Measurements from ENCODE around the gene CD79B. TPM values are rescaled to one million over a fixed set of nuclear protein-coding genes. Genes with fewer than 3 reads are reported as not detected.
"Not testable (repeated sequence)": the region's sequence is repeated elsewhere in the genome, so short reads cannot be mapped to it uniquely, and the experiment has no call there.

The CD79B gene
- polyA plus RNA-seq, 1 donor from 2014 or later = not detected

DNA sequence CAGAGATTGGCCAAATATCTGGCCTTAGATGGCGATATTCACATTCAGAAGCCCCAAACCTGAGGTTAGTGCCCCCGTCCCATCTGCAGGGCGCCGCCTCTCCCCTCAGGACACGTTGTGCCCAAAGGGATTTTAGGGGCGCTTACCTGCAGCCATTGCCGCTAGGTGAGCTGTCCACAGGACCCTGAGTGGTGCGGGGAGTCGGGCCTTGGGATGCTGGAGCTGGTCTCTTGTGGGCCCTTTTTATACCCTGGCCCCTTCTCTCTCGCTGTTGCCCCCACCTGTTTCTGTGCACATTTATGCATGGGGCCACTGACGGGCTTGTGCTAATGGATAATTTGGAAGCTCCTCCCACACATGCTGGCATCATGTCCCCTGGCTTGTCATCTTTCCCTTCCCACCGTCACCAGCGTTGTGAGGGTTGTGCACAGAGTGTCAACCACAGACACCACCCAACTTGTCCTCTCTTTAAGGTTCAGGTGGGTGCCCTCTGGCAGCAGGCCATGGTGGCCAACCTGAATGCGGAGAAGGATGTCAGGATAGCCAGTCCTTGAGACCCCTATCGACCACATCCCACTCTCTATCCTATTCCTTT, 21.0 kb downstream of the CD79B start, which contains the start of gene CSHL1:
TSS of gene CSHL1 (minus strand) at position 218 of the 595 bp plus-strand sequence. CDS start at position 156, 62 bp downstream.
- Histone ChIP-seq H3K4me3 (ENCODE audit: low read length) (no peak within 1 kb of the TSS), H4K20me1 (ENCODE audit: insufficient read depth) (no peaks in the 10 kb centered on the region), H3K27ac (ENCODE audit: low read length) (no peak within 1 kb of the TSS), H3F3A (ENCODE audit: insufficient read depth, low read length, poor library complexity, severe bottlenecking) (no peaks in the 10 kb centered on the region), H3K27me3 (ENCODE audit: insufficient read depth, low read depth, low read length) (no peaks in the 10 kb centered on the region), H3K9me3 (ENCODE audit: low read length) (no peaks in the 10 kb centered on the region), H3K9me2 (ENCODE audit: insufficient read depth, low read length) (no peaks in the 10 kb centered on the region), H2AFZ (ENCODE audit: low read depth, low read length) (no peak within 1 kb of the TSS), H3K4me2 (ENCODE audit: low read length) (no peak within 1 kb of the TSS), H3K36me3 (ENCODE audit: insufficient read depth, low read length) (no peaks in the 10 kb centered on the region), H3K9ac (ENCODE audit: low read length) (no peak within 1 kb of the TSS), H3K79me2 (replicated peaks; ENCODE audit: insufficient read depth, low read length) (no peaks in the 10 kb centered on the region)
- no peak for TF ChIP-seq TAF1 (IDR thresholded peaks at IDR 0.05; ENCODE audit: low read depth)
- TF ChIP-seq, protein P1, sequence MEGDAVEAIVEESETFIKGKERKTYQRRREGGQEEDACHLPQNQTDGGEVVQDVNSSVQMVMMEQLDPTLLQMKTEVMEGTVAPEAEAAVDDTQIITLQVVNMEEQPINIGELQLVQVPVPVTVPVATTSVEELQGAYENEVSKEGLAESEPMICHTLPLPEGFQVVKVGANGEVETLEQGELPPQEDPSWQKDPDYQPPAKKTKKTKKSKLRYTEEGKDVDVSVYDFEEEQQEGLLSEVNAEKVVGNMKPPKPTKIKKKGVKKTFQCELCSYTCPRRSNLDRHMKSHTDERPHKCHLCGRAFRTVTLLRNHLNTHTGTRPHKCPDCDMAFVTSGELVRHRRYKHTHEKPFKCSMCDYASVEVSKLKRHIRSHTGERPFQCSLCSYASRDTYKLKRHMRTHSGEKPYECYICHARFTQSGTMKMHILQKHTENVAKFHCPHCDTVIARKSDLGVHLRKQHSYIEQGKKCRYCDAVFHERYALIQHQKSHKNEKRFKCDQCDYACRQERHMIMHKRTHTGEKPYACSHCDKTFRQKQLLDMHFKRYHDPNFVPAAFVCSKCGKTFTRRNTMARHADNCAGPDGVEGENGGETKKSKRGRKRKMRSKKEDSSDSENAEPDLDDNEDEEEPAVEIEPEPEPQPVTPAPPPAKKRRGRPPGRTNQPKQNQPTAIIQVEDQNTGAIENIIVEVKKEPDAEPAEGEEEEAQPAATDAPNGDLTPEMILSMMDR (IDR thresholded peaks at IDR 0.05; ENCODE audit: poor library complexity, severe bottlenecking) = no peak
- no peak for TF ChIP-seq POLR2AphosphoS5 (IDR thresholded peaks at IDR 0.05)
- no peak for TF ChIP-seq MXI1 (conservative IDR thresholded peaks at IDR 0.05; ENCODE audit: poor library complexity, severe bottlenecking)
- no peak for TF ChIP-seq RAD21 (conservative IDR thresholded peaks at IDR 0.05)
- TF ChIP-seq REST (IDR thresholded peaks at IDR 0.05; ENCODE audit: borderline replicate concordance) = no peak
- no peak for TF ChIP-seq EZH2 (IDR thresholded peaks at IDR 0.05; ENCODE audit: borderline replicate concordance, insufficient read depth, low read length, poor library complexity, severe bottlenecking)
- TF ChIP-seq EP300 (conservative IDR thresholded peaks at IDR 0.05; ENCODE audit: poor library complexity, severe bottlenecking) = no peak
- TF ChIP-seq SMC3 (conservative IDR thresholded peaks at IDR 0.05; ENCODE audit: poor library complexity) = no peak

DNA sequence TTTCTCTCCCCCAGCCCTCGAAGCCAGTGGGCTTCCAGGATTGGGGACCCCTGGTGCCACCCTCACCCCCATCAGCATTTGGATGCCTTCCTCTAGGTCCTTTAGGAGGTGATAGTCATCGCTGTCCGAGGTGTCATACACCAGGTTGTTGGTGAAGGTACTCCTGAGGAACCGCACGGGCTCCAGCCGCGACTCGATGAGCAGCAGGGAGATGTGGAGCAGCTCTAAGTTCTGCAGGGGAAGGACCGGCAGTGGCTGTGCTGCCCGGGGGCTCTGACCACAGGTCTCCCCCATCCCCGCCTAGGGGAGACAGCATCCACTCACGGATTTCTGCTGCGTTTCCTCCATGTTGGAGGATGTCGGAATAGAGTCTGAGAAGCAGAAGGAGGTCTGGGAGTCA, 22.0 kb downstream of the CD79B start:
- Histone ChIP-seq H3K36me3 (ENCODE audit: insufficient read depth, low read length) (no peaks in the 10 kb centered on the region), H3K9ac (ENCODE audit: low read length) (no peak overlapping the region), H3K4me2 (ENCODE audit: low read length) (no peak overlapping the region), H4K20me1 (ENCODE audit: insufficient read depth) (no peaks in the 10 kb centered on the region), H3K9me3 (ENCODE audit: low read length) (no peaks in the 10 kb centered on the region), H3K4me3 (ENCODE audit: low read length) (no peak overlapping the region), H2AFZ (ENCODE audit: low read depth, low read length) (no peak overlapping the region), H3K27ac (ENCODE audit: low read length) (no peak overlapping the region), H3F3A (ENCODE audit: insufficient read depth, low read length, poor library complexity, severe bottlenecking) (no peaks in the 10 kb centered on the region), H3K27me3 (ENCODE audit: insufficient read depth, low read depth, low read length) (no peaks in the 10 kb centered on the region), H3K9me2 (ENCODE audit: insufficient read depth, low read length) (no peaks in the 10 kb centered on the region), H3K79me2 (replicated peaks; ENCODE audit: insufficient read depth, low read length) (no peaks in the 10 kb centered on the region)
- TF ChIP-seq SMC3 (conservative IDR thresholded peaks at IDR 0.05; ENCODE audit: poor library complexity) (no peak), EZH2 (IDR thresholded peaks at IDR 0.05; ENCODE audit: borderline replicate concordance, insufficient read depth, low read length, poor library complexity, severe bottlenecking) (no peak), RAD21 (conservative IDR thresholded peaks at IDR 0.05) (no peak), TAF1 (IDR thresholded peaks at IDR 0.05; ENCODE audit: low read depth) (no peak), REST (IDR thresholded peaks at IDR 0.05; ENCODE audit: borderline replicate concordance) (no peak)
- TF ChIP-seq, protein P1 (IDR thresholded peaks at IDR 0.05; ENCODE audit: poor library complexity, severe bottlenecking) = no peak

DNA sequence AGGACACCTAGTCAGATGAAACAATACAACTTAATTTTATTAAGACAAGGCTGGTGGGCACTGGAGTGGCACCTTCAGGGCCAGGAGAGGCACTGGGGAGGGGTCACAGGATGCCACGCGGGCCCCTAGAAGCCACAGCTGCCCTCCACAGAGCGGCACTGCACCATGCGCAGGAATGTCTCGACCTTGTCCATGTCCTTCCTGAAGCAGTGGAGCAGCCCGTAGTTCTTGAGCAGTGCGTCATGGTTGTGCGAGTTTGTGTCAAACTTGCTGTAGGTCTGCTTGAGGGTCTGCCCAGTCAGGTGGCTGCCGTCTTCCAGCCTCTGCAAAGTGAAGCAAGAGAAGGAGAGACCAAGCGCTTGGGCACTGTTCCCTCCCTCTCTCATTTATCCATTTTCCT, 22.5 kb downstream of the CD79B start:
- H3K4me2 ChIP-seq (ENCODE audit: low read length); H4K20me1 ChIP-seq (ENCODE audit: insufficient read depth); H3K36me3 ChIP-seq (ENCODE audit: insufficient read depth, low read length); H2AFZ ChIP-seq (ENCODE audit: low read depth, low read length); H3K9me2 ChIP-seq (ENCODE audit: insufficient read depth, low read length); H3F3A ChIP-seq (ENCODE audit: insufficient read depth, low read length, poor library complexity, severe bottlenecking); H3K27me3 ChIP-seq (ENCODE audit: insufficient read depth, low read depth, low read length); H3K9me3 ChIP-seq (ENCODE audit: low read length); H3K27ac ChIP-seq (ENCODE audit: low read length); H3K4me3 ChIP-seq (ENCODE audit: low read length); H3K9ac ChIP-seq (ENCODE audit: low read length); H3K79me2 ChIP-seq (replicated peaks; ENCODE audit: insufficient read depth, low read length): not testable (repeated sequence)

All from neural cell (in vitro differentiated cells).